HG02970 (cell line): ENCODE results near the gene MAP3K14.

Experiments used
- ATAC-seq: cut with Tn5 transposase; IDR thresholded peaks from one replicate; pipeline ENCODE4 v1.9.1; 2021; ENCODE audit warnings: mild to moderate bottlenecking, moderate library complexity, moderate number of reproducible peaks; ENCODE audit not compliant: unreplicated experiment, low FRiP score

The MAP3K14 gene

DNA sequence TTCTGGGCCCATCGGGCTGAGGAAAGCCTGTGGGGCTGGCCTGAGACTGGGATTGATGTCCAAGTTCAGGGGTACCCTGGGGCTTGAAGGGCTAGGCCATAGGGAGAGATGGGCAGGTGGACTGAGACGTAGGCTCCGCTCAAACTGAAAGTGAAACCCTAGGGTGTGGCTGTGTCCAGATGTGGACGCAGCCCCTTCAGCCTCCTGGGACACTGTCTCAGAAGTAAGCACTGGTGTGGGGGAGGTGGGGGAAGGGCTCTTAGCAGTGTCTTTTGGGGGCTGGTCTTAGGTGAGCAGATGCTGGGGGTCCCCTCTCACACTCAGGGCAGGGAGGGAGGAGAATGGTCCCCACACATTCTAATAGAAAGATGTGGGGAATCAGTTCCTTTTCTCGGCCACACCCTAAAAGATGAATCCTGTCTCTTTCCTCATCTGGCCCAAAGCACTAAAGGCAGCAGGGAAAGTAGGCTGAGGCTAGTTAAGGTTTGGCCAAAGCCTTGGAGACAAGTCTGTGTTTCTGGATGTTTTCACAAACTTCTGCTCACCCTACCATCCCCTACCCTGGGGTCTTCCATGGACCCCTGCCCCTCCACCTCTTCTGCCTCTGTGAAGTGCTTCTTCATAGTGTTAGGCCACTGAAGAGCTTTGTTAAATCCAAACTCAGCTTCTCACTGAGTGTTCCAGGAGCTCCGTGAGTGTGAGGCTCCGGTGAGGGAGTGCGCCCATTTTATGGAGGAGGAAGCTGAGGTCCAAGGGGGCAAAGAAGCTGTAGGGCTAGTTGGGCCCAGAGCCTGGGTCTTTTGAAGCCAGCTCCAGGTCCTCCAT lies 89.5 kb downstream of the MAP3K14 start:
- ATAC-seq: no peak

DNA sequence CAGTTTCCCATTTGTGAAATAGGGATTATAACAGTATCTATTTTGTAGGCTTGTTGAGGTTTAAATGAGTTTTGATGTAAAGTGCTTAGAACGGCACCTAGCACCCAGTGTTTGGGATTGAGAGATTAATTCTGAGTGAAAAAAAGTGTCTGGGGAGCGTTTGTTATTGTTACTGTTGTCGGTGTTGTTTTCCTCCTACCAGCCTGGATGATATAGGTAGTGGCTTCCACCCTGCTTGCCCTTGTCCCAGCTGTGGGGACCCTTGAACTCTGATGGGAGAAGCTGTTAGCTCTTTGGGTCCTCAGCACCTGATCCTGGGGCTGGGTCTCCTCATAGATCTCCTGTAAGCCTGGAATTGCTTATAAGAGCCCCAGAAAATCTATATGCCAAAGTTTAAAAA lies 90.2 kb downstream of the MAP3K14 start:
- ATAC-seq: no peak

DNA sequence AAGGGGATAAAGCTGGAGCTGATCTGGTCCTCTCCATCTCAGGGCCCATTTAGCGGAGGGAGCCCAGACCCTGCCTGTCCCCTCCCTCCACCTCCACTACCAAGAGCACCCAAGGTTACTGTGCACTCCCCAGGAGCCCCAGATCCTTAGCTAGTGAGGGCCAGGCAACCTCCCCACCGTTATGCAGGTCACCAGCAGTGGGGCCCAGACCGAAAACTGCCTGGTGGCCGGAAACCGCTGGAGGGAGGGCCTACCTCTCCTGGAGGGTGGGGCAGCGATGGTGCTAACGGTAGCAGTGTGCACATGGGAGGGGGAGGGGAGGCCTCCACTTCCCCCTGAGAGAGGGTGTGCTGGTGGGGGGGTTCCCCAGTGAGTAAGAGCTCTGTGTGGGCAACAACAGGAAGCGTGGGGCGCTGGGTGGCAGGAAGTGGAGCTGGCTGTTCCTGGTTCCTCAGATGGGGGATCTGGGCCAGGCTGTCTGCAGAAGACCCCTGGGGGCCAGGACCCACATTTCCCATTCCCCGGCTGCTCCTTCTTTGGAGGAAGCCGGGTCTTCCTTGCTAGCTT lies 90.8 kb downstream of the MAP3K14 start:
- ATAC-seq: peak; percentile 43

DNA sequence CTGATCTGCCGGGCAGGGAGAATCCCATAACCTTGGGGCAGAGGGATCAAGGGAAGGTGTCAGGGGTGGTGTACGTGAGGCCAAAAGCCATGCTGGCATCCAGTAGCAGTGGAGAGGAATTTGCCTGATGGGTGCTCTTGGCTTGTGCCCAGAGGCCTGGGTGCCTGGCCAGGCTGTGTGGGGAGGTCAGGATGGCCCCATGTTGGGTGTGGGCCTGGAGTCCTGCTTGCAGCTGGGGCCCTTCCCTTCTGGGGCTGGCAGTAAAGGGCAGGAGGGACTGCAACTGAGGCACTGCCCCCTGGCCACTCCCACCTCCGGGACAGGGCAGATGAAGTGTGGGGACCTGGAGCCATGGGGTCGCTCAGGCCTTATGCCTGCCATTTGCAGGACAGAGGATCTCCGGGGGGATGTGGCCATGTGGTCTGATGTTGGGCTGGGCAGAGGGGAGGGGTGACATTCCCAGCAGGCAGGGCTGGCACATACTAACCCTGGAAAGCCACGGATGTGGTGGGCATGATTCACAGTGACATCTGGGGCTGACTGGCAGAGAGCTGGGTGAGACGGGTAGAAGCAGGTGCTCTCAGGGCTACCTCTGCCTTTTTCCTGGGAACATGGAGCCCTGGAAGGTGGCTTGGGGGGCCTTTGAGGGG lies 91.6 kb downstream of the MAP3K14 start:
- no peak for ATAC-seq

DNA sequence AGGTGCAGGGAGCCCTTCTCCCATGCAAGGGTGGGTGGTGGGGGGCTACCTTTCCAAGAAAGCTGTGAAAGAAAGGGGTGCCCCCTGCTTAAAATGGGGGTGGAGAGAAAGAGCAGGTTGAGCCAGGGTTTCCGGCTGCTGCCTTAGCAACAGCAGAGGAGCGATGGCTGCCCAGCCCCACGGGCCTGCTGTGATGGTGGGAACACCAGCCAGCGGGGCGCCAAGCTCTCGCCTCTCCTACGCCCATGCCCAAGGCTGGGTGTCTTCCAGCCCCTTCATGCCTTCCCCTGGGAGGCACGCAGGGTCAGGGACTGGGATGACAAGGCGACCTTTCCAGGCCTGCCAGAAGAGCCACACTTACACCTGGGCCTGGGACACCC lies 92.2 kb downstream of the MAP3K14 start:
- no peak for ATAC-seq

DNA sequence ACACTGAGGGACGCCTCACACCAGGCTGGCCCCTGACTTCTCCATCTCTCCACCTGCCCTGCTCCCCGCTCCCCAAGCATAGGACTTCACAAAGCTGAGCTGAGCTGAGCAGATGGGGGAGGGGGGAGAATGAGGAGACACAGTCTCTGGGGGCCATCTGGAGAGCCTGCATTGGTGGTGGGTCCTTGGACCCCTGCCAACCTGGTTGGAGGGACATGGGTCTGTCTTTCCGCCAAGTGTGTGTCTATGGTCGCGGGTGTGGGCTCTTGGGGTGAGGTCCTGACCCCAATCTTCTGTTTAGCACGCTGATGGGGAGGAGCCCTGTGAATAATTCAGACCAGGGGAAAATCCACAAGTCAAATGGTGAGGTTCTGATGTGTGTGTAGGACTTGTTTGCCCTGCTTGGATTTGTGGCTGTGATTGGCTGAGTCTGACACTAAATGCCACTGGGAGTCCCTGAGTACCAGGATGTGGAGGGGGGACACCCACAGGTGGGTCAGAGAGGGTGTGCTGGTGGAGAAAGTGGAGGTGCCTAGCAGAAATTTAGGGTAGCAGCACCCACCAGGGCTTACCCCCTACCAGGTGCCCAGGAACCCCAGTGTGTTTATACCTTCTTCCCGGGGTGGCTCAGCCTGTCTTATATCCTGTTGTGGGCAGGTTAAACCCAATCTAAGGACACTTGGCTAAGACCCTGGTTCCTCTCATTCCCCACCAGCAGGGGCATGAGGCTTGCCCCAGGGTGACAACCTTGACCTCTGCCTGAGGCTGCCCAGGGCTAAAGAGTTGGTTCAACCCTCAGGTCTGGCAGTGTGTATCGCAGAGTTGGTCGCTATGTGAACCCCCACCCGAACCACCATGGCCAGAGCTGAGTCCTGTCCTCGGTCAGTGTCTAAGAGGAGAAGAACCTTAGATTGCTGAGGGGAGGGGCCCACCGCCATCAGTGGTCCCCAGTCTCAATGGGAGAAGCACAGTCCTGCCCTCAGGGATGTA lies 93.0 kb downstream of the MAP3K14 start:
- no peak for ATAC-seq

DNA sequence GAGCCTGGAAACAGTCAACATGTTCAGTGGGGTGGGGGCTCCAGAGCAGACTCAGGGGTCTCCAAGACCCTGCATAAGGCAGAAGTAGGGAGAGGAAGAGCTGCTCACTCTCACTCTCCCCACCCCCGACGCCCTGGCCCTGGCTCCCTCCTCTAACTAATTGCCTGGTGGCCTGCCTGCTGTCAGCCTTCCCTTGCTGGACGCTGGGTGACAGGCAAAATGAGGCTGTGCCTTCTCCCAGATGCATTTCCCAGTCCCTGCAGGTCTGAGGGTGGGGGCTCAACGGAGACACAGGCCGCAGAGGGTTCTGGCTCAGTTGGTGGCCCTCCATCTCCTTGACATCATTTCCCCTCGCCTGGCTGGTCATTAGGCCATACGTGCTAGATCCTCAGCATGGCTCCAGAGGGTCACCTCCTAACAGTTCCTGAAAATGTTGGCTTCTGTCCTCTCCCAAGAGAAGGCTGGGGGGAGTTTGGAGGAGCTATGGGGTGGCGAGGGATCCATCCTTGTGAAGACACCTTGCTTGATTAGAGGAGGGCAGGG lies 93.8 kb downstream of the MAP3K14 start:
- no peak for ATAC-seq

DNA sequence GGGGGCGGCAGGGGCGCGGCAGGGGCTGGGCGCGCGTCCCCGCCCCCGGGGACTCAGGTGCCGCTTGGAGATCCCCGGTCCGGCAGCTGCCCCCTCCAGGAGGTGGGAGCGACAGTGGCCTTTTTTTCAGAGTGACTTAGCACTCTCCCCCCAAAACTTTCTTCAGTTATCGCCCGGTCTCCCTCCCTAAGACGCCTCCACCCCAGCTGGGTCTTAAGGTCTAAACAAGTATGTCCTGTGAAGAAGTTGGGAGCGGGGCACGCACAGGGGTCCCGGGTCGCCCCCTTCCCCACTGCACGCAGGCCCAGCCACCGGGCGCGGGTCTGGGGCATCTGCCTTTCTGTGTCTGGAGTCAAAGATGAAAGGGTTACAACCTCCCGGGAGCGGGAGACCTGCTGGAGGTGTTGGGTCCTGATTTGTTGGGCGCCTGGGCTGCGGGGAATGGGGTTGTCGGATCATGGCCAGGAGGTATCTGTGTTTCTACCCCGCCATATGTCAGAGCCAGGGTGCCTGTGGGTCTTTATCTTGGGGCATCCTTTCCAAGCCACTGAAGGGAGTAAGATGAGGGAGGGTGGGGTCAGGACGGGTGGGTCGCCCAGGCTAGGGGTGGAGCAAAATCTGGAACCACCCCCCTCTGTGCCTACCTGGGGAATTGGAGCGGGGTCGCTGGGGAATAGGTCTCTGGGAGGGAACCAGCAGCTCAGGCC lies 94.4 kb downstream of the MAP3K14 start:
- ATAC-seq: no peak

GRCh38 chr17:45222014-45222288 lies 94.9 kb downstream of the MAP3K14 start:
- ATAC-seq: no peak

DNA sequence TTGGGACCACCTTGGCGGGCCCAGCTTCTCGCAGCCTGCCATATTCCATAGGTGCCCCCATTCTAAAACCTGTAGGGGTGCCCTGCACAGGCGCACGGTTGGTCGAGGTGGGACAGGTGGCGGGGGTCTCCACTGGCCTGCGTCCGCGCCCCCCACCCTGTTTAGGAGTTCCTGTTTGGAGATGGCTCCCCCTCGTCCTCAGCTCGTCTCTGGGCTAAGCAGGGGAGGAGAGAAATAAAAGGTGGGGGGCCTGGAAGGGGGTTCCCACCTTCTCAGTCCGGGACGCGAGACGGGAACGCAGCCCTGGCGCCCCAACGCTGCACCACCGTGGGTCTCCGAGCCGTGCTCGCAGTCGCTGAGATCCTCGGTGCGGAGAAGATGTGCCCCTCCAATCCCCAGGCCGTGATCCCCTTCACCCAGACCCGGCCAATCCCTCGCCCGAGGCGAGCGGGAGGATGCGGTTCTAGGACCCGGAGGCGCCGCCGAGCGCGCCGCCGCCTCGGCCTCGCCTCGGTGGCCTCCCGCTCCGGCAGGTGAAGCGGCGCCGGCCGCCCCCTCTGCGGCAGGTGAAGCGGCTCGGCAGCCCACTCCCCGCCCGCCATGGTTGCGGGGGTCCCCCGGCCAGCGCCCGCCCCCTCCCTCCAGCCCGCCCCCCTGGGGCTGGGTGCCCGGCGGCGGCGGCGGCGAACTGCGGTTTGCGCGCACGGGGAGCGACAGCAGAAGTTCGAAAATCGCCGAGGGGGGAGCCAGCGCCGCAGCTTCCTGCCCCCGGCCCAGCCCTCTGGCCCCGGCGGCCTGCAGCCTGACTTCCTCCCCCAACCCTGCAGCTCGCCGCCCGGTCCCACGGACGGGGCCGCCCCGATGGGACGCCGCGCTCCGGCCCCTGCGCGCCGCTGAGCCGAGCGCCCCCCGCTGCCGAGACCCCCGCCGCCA lies 95.5 kb downstream of the MAP3K14 start, which contains the start of gene FMNL1:
Gene FMNL1, plus strand, starts transcription at position 805 of the 933 bp plus-strand sequence. CDS start 240 bp downstream, outside the sequence.
- no peak for ATAC-seq

GRCh38 chr17:45220079-45220478 lies 96.7 kb downstream of the MAP3K14 start:
- no peak for ATAC-seq

- no peak for ATAC-seq
These were observed 97.7 kb downstream of the MAP3K14 start for GRCh38 chr17:45218895-45219661.
